SK-N-SH (cell line): Measurements from ENCODE around the gene MMP21. TPM values are rescaled to one million over a fixed set of nuclear protein-coding genes. Genes with fewer than 3 reads are reported as not detected.

Source experiments
- CTCF ChIA-PET: fragments of 300-600, 350-600 bp; formaldehyde crosslinking; extraction: SDS; loops from one replicate; lab custom pipeline; 2021; lab: Yijun Ruan, JAX
- POLR2A ChIA-PET: fragments of 350-600 bp; sonication (Branson Sonifier 250); formaldehyde crosslinking; extraction: SDS; loops from one replicate; lab custom pipeline; 2020; ENCODE audit warnings: antibody characterized with exemption, inconsistent platforms; lab: Yijun Ruan, JAX
- DNase-seq: peaks from one replicate; pipeline ENCODE4 v3.0.0; 2012
- H2AFZ ChIP-seq: fragments of 200-600 bp; sonication (generic); 2 replicates; pipeline ENCODE4 v1.8.1; 2016; ENCODE audit warnings: antibody characterized with exemption, mild to moderate bottlenecking, low read depth
- H3F3A ChIP-seq: fragments of 200-600 bp; sonication (generic); replicated peaks from 2 replicates; pipeline ENCODE3; 2016; ENCODE audit warnings: antibody characterized with exemption, mild to moderate bottlenecking; ENCODE audit not compliant: insufficient read depth
- H3K27ac ChIP-seq, 2 experiments: fragments of 200-500 bp in 1 of 2; fragments of 200-600 bp in 1 of 2; sonication (Bioruptor generic) in 1 of 2; sonication (generic), shearing (Covaris generic) in 1 of 2; 2 replicates each; pipeline versions ENCODE4 v1.5.1 to v1.6.1; 2014 to 2016; ENCODE audit warnings: low read depth in 2 of 2, inconsistent platforms in 1 of 2, low read length in 1 of 2, mild to moderate bottlenecking in 1 of 2, mixed read lengths in 1 of 2
- H3K27me3 ChIP-seq: fragments of 200-600 bp; sonication (generic), shearing (Covaris generic); 2 replicates; pipeline ENCODE4 v1.6.1; 2016; ENCODE audit warnings: mixed run types; ENCODE audit not compliant: insufficient read depth
- H3K36me3 ChIP-seq, 2 experiments: fragments of 200-500 bp in 1 of 2; fragments of 200-600 bp in 1 of 2; sonication (Bioruptor generic) in 1 of 2; sonication (generic) in 1 of 2; replicated peaks in 1 of 2; 2 replicates each; pipeline versions ENCODE3 to v1.5.1; 2014 to 2016; ENCODE audit warnings: low read length in 1 of 2, mild to moderate bottlenecking in 1 of 2; ENCODE audit not compliant: insufficient read depth in 2 of 2, control insufficient read depth in 1 of 2
- H3K4me1 ChIP-seq, 2 experiments: fragments of 200-500 bp in 1 of 2; fragments of 200-600 bp in 1 of 2; sonication (Bioruptor generic) in 1 of 2; sonication (generic), shearing (Covaris generic) in 1 of 2; 2 replicates each; pipeline versions ENCODE4 v1.5.1 to v1.6.1; 2014 to 2016; ENCODE audit warnings: low read depth in 1 of 2, low read length in 1 of 2, mixed run types in 1 of 2; ENCODE audit not compliant: insufficient read depth in 2 of 2, control insufficient read depth in 1 of 2
- H3K4me2 ChIP-seq: fragments of 200-600 bp; sonication (generic), shearing (Covaris generic); 2 replicates; pipeline ENCODE4 v1.6.1; 2017; ENCODE audit warnings: mixed run types
- H3K4me3 ChIP-seq, 2 experiments: fragments of 200-500 bp in 1 of 2; fragments of 200-600 bp in 1 of 2; sonication (Bioruptor generic) in 1 of 2; sonication (generic), shearing (Covaris generic) in 1 of 2; 2 replicates each; pipeline versions ENCODE4 v1.5.1 to v1.8.1; 2014 to 2016; ENCODE audit warnings: low read depth in 2 of 2, inconsistent platforms in 1 of 2, low read length in 1 of 2, mild to moderate bottlenecking in 1 of 2, mixed read lengths in 1 of 2, moderate library complexity in 1 of 2
- H3K79me2 ChIP-seq: fragments of 200-600 bp; sonication (generic); 2 replicates; pipeline ENCODE4 v1.8.1; 2017; ENCODE audit warnings: mild to moderate bottlenecking; ENCODE audit not compliant: insufficient read depth
- H3K9ac ChIP-seq: fragments of 200-600 bp; sonication (generic); 2 replicates; pipeline ENCODE4 v1.6.1; 2017; ENCODE audit warnings: mixed run types
- H3K9me2 ChIP-seq: fragments of 200-600 bp; sonication (generic); 2 replicates; pipeline ENCODE4 v1.6.1; 2017; ENCODE audit warnings: mixed run types
- H3K9me3 ChIP-seq: fragments of 200-600 bp; sonication (generic); 2 replicates; pipeline ENCODE4 v1.6.1; 2017; ENCODE audit warnings: mixed run types, mild to moderate bottlenecking, moderate library complexity
- H4K20me1 ChIP-seq: fragments of 200-600 bp; sonication (generic); 2 replicates; pipeline ENCODE4 v1.6.1; 2017; ENCODE audit warnings: mild to moderate bottlenecking, mixed run types; ENCODE audit not compliant: insufficient read depth
- CHD2 ChIP-seq: fragments of 150-350 bp; IDR thresholded peaks from 2 replicates; pipeline ENCODE4 v1.6.1; 2018; ENCODE audit warnings: low read length; ENCODE audit not compliant: partially characterized antibody
- EP300 ChIP-seq, 2 experiments: IDR thresholded peaks; 2 replicates each; pipeline versions ENCODE4 v1.4.0 to v1.6.1; 2012; ENCODE audit warnings: borderline replicate concordance in 1 of 2, low read depth in 1 of 2, low read length in 1 of 2
- FOSL2 ChIP-seq: IDR thresholded peaks from 2 replicates; pipeline ENCODE4 v1.4.0; 2012; ENCODE audit warnings: low read depth, mild to moderate bottlenecking, moderate library complexity, borderline replicate concordance
- FOXJ3 ChIP-seq: sonication (generic); formaldehyde crosslinking; IDR thresholded peaks from 2 replicates; pipeline ENCODE4 v1.5.1; 2020; ENCODE audit warnings: mild to moderate bottlenecking, missing genetic modification reagents
- JUND ChIP-seq: IDR thresholded peaks from 2 replicates; pipeline ENCODE4 v1.4.0; 2012
- MAX ChIP-seq: IDR thresholded peaks from 2 replicates; pipeline ENCODE4 v1.4.0; 2012; ENCODE audit warnings: low read depth
- MEF2A ChIP-seq: IDR thresholded peaks from 2 replicates; pipeline ENCODE4 v1.4.0; 2012; ENCODE audit warnings: low read depth, borderline replicate concordance
- MXI1 ChIP-seq: IDR thresholded peaks from 2 replicates; pipeline ENCODE4 v1.6.1; 2012; ENCODE audit warnings: mild to moderate bottlenecking, low read depth, low read length, improper control_type of control experiment
- NRF1 ChIP-seq: IDR thresholded peaks from 2 replicates; pipeline ENCODE4 v1.6.1; 2012; ENCODE audit warnings: low read depth, mild to moderate bottlenecking, low read length
- POLR2AphosphoS5 ChIP-seq: IDR thresholded peaks from 2 replicates; pipeline ENCODE4 v1.6.1; 2012; ENCODE audit warnings: low read depth, low read length
- RAD21 ChIP-seq: IDR thresholded peaks from 2 replicates; pipeline ENCODE4 v1.6.1; 2012; ENCODE audit warnings: mild to moderate bottlenecking, low read length
- RCOR1 ChIP-seq: fragments of 150-350 bp; IDR thresholded peaks from 2 replicates; pipeline ENCODE4 v1.6.1; 2017; ENCODE audit warnings: antibody characterized with exemption, low read length
- RFX5 ChIP-seq: IDR thresholded peaks from 2 replicates; pipeline ENCODE4 v1.6.1; 2012; ENCODE audit warnings: mild to moderate bottlenecking, improper control_type of control experiment, low read length
- RXRA ChIP-seq: IDR thresholded peaks from 2 replicates; pipeline ENCODE4 v1.4.0; 2012; ENCODE audit warnings: low read depth, mild to moderate bottlenecking, borderline replicate concordance
- SIN3A ChIP-seq: IDR thresholded peaks from 2 replicates; pipeline ENCODE4 v1.6.1; 2012; ENCODE audit warnings: low read depth, mild to moderate bottlenecking, low read length, moderate library complexity, borderline replicate concordance
- SMC3 ChIP-seq: IDR thresholded peaks from 2 replicates; pipeline ENCODE4 v1.6.1; 2012; ENCODE audit warnings: low read depth, low read length, improper control_type of control experiment
- USF1 ChIP-seq: IDR thresholded peaks from 2 replicates; pipeline ENCODE4 v1.4.0; 2012; ENCODE audit warnings: low read depth, borderline replicate concordance
- YY1 ChIP-seq: IDR thresholded peaks from 2 replicates; pipeline ENCODE4 v1.4.0; 2012; ENCODE audit warnings: low read depth, mild to moderate bottlenecking
- WGBS: methylation state at CpG from one replicate; pipeline ENCODE4 v1.1.6; 2017; ENCODE audit warnings: low lambda C conversion rate; 5-methylcytosine and 5-hydroxymethylcytosine counted together
- polyA plus RNA-seq, 3 experiments: library from polyadenylated mRNA; depleted of rRNA; stranded (reverse); fragments of >200 nt; gene quantifications; 2 replicates each; pipeline ENCODE4 v1.2.3, GENCODE V29; 2012

The MMP21 gene
- polyA plus RNA-seq, 1 of the 3 experiments (the other 2 are of a cell fraction) = 0.02 TPM

- Histone ChIP-seq H3K27me3 (no peaks in the 10 kb centered on the region), H3K27ac (no peak overlapping the region), H3K4me1 (no peaks in the 10 kb centered on the region), H3F3A (no peaks in the 10 kb centered on the region), H3K9ac (no peak overlapping the region), H3K79me2 (no peaks in the 10 kb centered on the region), H3K9me2 (no peaks in the 10 kb centered on the region), H3K9me3 (no peaks in the 10 kb centered on the region), H3K36me3 (peaks cover 7 to 72% of the 10 kb centered on the region in 2 experiments), H4K20me1 (no peaks in the 10 kb centered on the region), H3K4me2 (no peak overlapping the region), H2AFZ (no peak overlapping the region), H3K4me3 (no peak overlapping the region)
- DNase-seq = no peak
- POLR2A ChIA-PET = no interaction called here
- CTCF ChIA-PET = no interaction called here
- 90% methylated on average over 8 of the region's 8 CpGs for WGBS
- no peak for TF ChIP-seq POLR2AphosphoS5
- no peak for TF ChIP-seq MXI1
- TF ChIP-seq FOSL2 = no peak
- no peak for TF ChIP-seq FOXJ3
- TF ChIP-seq RCOR1 = no peak
- no peak for TF ChIP-seq MEF2A
- TF ChIP-seq YY1 = no peak
- no peak for TF ChIP-seq SMC3
- TF ChIP-seq USF1 = no peak
- no peak for TF ChIP-seq SIN3A
- no peak for TF ChIP-seq JUND
- no peak for TF ChIP-seq RFX5
- no peak for TF ChIP-seq NRF1
- TF ChIP-seq RXRA = no peak
- no peak for TF ChIP-seq RAD21
Observed at GRCh38 chr10:125799451-125800182, 24.0 kb upstream of the MMP21 start.

GRCh38 chr10:125797994-125798662 is 22.5 kb upstream of the MMP21 start:
- H3K27me3 ChIP-seq = no peaks in the 10 kb centered on the region
- CTCF ChIA-PET = no interaction called here
- H3K4me3 ChIP-seq = no peak overlapping the region
- no peaks in the 10 kb centered on the region for H3K9me3 ChIP-seq
- no peaks in the 10 kb centered on the region for H3K9me2 ChIP-seq
- no peak for DNase-seq
- TF ChIP-seq POLR2AphosphoS5 (no peak), MAX (no peak), NRF1 (no peak), EP300 (IDR thresholded peaks at IDR 0.05; ENCODE audit: borderline replicate concordance in 1 of 2, low read depth in 1 of 2, low read length in 1 of 2) (no peak), RFX5 (no peak), CHD2 (no peak)
- H3K27ac ChIP-seq = no peak overlapping the region
- POLR2A ChIA-PET = no interaction called here
- H2AFZ ChIP-seq = no peak overlapping the region
- H3F3A ChIP-seq = no peaks in the 10 kb centered on the region
- H3K9ac ChIP-seq = no peak overlapping the region
- H4K20me1 ChIP-seq = no peaks in the 10 kb centered on the region
- no peaks in the 10 kb centered on the region for H3K79me2 ChIP-seq
- H3K4me1 ChIP-seq = no peaks in the 10 kb centered on the region
- 72% methylated on average over 5 of the region's 5 CpGs for WGBS
- peaks cover 7 to 67% of the 10 kb centered on the region in 2 experiments for H3K36me3 ChIP-seq
- H3K4me2 ChIP-seq = no peak overlapping the region
